NB4 (cell line): ENCODE results near the gene GAS2L3.

Source experiments
- MYC ChIP-seq: IDR thresholded peaks from 2 replicates; pipeline ENCODE4 v1.6.1; 2011; ENCODE audit warnings: low read depth, low read length
- POLR2A ChIP-seq: IDR thresholded peaks from 2 replicates; pipeline ENCODE4 v1.6.1; 2011; ENCODE audit warnings: mild to moderate bottlenecking; ENCODE audit not compliant: insufficient read length; ENCODE audit errors: extremely low read depth
- TF ChIP-seq, protein P1 (sequence below): IDR thresholded peaks from one replicate; pipeline ENCODE4 v1.5.1; 2012; ENCODE audit warnings: low read depth, low read length
- TF ChIP-seq, protein P2 (sequence below): IDR thresholded peaks from 2 replicates; pipeline ENCODE4 v1.6.1; 2011; ENCODE audit warnings: low read depth, low read length

DNA sequence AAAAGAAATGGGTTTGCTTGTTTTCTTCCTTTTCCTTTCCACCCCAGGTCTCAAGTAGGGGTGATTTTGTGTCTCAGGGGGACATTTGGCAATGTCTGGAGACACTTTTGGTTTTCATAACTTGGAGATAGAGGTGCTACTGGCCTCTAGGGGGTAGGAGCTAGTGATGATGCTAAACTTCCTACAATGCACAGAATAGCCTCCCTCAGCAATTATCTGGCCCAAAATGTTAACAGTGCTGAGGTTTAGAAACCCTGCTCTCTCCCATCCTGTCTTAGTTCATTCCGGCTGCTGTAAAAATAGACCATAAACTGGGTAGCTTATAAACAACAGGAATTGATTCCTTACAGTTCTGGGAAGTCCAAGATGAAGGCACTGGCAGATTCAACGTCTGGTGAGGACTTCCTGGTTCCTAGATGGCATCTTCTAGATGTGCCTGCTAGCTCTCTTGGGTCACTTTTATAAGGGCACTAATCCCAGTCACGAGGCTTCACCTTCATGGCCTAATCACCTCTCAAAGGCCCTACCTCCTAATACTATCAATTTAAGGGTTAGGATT is 7.4 kb upstream of the GAS2L3 start:
- TF ChIP-seq, protein P1, sequence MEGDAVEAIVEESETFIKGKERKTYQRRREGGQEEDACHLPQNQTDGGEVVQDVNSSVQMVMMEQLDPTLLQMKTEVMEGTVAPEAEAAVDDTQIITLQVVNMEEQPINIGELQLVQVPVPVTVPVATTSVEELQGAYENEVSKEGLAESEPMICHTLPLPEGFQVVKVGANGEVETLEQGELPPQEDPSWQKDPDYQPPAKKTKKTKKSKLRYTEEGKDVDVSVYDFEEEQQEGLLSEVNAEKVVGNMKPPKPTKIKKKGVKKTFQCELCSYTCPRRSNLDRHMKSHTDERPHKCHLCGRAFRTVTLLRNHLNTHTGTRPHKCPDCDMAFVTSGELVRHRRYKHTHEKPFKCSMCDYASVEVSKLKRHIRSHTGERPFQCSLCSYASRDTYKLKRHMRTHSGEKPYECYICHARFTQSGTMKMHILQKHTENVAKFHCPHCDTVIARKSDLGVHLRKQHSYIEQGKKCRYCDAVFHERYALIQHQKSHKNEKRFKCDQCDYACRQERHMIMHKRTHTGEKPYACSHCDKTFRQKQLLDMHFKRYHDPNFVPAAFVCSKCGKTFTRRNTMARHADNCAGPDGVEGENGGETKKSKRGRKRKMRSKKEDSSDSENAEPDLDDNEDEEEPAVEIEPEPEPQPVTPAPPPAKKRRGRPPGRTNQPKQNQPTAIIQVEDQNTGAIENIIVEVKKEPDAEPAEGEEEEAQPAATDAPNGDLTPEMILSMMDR, result no peak
- TF ChIP-seq POLR2A (no peak), MYC (no peak)
- TF ChIP-seq, protein P2, sequence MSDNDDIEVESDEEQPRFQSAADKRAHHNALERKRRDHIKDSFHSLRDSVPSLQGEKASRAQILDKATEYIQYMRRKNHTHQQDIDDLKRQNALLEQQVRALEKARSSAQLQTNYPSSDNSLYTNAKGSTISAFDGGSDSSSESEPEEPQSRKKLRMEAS, result no peak
